GM21529 (cell line): ENCODE results near the gene CEACAM1.
A peak's percentile ranks its signal among the peaks of the same experiment; 100 is the strongest.
"Not testable (repeated sequence)": the region's sequence is repeated elsewhere in the genome, so short reads cannot be mapped to it uniquely, and the experiment has no call there.

Source experiments
- ATAC-seq: cut with Tn5 transposase; IDR thresholded peaks from one replicate; pipeline ENCODE4 v1.9.1; 2021; ENCODE audit not compliant: unreplicated experiment

Gene CEACAM1

GRCh38 chr19:42512743-42513304 is 15.5 kb downstream of the CEACAM1 start:
- peak; percentile 78 for ATAC-seq

DNA sequence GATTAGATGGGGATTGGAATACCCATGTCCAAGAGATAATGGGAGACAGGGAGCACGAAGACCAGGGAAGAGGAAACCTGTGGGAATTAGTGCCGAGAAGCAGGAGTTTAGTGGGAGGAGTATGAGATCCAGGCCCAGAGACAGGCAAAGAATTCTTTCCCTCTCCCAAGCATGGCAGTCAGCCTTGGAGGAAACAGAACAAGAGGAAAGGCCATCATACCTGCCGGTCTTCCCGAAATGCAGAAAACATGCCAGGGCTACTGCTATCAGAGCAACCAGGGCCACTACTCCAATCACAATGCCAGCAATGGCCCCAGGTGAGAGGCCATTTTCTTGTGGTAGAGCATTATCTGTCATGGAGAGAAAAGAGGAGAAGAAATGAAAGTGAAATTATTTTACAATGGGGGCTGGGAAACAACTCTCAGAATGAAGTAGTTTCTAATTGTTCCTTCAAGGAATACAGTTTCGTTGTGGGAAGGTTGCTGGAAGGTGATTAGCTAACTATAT is 16.1 kb downstream of the CEACAM1 start:
- ATAC-seq: no peak

DNA sequence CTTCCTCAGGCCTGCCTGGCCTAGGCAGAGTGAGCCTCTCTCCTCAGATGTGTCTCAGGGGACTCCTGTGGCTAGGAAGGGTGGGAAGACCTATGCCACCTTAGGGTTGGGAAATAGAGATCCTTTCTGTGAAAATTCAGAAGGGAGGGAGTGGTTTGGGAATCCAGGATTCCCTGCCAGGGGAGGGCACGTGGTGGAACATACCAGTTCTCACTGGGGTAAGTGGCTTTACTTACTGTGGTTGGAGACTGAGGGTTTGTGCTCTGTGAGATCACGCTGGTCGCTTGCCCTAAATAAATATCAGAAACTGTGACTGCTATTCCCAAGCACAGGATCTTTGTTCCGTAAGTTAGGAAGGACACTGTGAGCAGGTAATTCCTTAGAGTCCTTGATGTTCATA is 16.9 kb downstream of the CEACAM1 start:
- ATAC-seq: no peak

GRCh38 chr19:42508892-42509444 is 19.3 kb downstream of the CEACAM1 start:
- no peak for ATAC-seq

DNA sequence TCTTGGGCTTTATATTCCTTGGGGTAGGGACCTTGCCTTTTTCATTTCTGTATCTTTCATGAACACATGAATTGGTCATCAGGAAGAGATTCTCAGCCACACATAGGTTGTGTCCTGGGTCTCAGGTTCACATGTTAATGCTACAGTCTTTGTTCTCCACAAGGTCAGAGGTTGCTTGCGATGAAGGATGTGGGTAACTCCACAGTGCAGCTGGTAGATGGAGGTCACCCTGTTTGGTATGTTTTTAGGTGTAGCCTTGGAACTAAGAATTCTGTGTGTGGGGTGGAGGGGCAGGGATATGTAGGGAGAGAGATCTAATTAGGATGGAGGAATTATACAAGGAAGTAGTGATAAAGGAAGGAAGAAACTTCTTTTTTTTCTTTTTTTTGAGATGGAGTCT is 23.2 kb downstream of the CEACAM1 start:
- ATAC-seq: no peak

DNA sequence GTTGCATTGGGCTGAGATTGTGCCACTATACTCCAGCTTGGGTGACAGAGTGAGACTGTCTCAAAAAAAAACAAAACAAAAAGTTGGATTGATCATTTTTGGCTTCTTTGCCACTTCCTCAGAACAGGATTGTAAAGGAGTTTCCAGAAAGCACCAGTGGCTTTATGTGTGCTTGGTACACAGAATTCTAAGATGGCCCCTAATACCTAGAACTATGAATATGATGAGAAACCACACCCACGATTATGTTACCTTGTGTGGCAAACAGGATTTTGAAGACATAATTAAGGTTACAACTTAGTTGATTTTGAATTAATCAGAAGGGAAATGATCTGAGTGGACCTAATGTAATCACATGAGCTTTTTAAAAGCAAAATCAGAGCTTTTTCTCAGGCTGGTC is 26.5 kb downstream of the CEACAM1 start:
- ATAC-seq: no peak

GRCh38 chr19:42501243-42501642 is 27.0 kb downstream of the CEACAM1 start:
- ATAC-seq: not testable (repeated sequence)

- ATAC-seq: no peak
Observed at GRCh38 chr19:42498169-42498757, 30.0 kb downstream of the CEACAM1 start.

DNA sequence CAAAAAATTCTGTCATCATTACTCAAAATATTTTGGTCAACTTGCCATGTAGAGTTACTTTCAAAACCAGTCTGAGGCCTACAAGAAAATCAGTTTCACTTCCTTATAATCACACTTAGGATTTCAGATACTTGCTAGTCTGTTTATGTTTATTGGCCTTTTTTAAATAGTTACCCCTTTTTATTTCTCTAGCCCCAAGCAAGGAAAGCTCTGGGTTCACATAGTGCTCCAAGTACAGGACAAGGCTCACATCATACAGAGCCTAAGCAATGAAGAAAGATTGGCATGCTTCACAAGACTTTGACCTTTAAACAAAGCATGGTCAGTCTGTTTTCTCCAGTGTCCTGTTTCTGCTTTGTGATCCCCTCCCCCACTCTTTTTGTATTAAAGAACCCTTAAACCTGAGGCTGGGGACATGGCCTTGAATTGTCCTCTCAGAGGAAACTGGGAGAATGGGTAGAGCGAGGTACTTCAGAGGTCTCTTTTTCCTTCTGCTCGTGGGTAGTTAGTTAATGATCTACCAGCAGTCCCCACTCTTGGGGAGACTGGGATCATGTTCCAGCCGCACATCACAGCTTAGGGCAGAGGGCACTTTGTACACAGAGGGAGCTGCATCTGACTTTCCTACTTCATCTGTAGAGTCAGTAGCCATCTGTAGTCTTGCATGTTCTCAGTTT is 30.7 kb downstream of the CEACAM1 start:
- no peak for ATAC-seq

DNA sequence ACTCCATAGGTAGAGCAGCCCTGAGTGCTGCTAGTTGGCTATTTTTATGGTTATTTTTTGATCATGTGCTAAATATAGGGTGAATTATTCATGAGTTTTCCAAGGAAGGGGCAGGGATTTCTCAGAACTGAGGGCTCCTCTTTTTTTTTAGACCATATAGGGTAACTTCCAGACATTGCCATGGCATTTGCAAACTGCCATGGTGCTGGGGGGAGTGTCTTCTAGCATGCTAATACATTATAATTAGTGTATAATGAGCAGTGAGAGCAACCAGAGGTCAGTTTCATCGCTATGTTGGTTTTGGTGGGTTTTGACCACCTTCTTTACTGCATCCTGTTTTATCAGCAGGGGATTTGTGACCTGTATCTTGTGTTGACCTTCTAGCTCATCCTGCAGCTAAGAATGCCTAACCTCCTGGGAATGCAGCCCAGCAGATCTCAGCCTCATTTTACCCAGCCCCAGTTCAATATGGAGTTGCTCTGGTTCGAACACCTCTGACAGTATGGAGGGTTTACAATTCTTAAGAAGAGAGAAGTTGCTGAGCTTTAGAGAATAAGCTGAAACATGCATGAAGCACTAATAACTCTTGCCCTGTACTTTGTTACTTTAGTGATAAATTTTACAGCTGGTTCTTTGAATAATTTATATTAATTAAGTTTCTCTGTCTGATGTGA is 31.7 kb downstream of the CEACAM1 start:
- ATAC-seq: no peak

- no peak for ATAC-seq
Observed at GRCh38 chr19:42495663-42496062, 32.6 kb downstream of the CEACAM1 start.

DNA sequence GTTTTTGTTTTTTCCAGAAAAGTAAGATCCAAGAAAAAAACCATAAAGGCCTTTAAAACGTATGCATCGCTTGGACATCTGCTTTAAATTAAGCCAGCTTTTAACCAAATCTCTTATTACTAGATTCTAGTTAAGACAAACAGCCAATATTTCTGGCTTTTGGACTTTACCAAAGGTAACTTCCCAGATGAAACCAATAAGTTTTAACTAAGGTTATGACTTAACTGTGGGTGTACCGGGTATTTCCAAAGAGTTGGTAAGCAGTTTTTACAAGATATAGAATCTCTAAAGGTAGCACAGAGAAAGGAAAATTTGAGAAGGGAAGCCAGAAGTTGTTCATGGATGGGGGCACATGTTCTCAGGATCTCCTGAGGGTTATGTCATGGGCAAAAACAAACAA is 34.0 kb downstream of the CEACAM1 start:
- ATAC-seq: no peak

DNA sequence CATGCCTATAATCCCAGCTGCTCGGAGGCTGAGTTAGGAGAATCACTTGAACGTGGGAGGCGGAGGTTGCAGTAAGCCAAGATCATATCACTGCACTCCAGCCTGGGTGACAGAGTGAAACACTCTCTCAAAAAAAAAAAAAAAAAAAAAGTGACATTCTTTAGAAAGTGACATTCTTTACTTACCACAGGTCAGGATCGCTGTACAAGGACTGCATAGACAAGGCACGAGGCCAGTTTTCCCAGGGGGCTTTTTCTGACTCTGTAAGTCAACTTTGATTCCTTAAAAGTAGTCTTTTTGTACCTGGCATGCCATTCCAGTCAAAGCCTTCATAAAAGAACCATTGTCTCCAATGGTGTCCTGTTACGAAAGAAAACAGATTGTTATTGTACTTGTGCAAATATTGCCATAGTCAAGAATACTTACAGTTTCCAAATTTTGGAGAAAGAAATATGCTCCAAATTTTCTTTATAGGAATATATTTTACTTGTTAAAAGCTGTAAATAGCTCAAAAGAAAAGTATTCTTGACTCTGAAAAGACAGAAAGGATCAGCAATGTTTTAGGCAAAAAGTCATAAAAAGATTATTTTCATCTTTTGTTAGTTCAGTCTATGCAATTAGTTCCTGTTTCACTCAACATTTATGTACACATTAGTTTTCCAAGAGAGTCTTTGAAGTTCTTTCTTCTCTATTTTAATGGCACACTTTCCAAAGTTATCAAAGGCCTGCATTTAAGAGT is 39.3 kb downstream of the CEACAM1 start:
- ATAC-seq: no peak

DNA sequence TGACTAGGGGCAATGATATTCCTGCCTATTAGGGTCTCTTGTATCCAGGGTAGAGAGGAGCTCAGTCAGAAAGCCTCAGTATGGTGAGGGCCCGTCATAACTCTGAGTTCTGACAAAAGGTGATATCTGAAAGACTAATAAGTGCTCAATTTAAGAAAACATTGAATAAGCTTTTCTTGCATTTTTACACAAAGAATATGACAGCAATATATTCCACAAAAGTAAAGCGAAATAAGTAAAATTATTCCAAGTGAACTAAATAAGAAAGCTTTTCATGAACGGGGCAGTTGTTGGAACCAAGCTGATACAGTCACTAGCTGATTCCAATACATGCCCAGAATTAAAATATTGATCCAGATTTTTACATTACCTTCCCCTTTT is 40.5 kb downstream of the CEACAM1 start:
- no peak for ATAC-seq

DNA sequence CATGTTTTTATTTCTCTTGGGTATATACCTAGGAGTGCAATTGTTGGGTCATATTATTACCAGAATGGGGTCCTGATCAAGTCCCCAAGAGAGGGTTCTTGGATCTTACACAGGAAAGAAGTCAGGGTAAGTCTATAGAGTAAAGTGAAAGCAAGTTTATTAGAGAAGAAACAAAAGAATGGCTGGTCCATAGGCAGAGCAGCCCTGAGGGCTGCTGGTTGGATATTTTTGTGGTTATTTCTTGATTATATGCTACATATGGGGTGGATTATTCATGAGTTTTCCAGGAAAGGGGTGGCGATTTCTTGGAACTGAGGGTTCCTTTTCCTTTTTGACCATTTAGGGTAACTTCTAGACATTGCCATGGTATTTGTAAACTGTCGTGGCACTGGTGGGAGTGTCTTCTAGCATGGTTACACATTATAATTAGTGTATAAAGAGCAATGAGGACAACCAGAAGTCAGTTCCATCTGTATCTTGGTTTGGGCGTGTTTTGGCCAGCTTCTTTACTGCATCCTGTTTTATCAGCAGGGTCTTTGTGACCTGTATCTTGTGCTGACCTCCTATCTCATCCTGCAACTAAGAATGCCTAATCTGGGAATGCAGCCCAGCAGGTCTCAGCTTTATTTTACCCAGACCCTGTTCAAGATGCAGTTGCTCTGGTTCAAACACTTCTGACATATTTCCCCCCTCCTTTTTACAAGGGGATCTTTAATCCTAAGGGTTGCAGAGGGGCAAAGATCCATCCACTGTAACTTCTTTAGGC is 41.1 kb downstream of the CEACAM1 start:
- no peak for ATAC-seq

DNA sequence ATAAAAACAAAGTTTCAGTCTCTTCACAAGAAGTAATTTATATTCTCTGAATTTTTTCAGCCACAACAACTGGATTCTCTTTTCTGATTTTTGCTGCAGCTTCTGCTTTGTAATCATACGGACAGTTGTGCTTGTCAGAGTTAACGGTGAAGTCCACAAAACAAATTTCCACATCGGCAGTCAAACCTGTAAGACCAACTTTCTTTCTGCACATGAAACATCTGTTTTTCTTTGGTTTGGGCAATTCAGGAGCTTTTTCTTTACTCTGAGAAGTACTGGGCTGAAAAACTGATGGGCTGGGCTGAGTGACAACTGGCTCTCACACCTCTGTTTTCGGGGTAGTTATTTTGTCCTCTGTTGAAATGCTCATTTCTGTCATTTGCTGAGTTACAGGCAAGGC is 43.2 kb downstream of the CEACAM1 start:
- ATAC-seq: not testable (repeated sequence)

- ATAC-seq: no peak
Observed at GRCh38 chr19:42480335-42481095, 47.8 kb downstream of the CEACAM1 start.

DNA sequence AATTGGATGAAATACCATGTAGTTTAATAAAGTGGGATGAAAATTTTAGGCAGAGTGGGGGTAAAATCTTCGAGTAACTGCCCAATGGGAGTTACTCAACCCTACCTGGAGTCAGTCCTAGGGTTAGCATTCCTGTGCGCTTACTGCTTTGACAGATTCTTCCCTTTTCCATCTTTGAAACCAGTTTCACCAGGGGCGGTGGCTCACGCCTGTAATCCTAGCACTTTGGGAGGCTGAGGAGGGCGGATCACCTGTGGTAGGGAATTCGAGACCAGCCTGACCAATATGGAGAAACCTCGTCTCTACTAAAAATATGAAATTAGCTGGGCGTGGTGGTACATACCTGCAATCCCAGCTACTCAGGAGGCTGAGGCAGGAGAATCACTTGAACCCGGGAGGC is 48.5 kb downstream of the CEACAM1 start:
- ATAC-seq: no peak

DNA sequence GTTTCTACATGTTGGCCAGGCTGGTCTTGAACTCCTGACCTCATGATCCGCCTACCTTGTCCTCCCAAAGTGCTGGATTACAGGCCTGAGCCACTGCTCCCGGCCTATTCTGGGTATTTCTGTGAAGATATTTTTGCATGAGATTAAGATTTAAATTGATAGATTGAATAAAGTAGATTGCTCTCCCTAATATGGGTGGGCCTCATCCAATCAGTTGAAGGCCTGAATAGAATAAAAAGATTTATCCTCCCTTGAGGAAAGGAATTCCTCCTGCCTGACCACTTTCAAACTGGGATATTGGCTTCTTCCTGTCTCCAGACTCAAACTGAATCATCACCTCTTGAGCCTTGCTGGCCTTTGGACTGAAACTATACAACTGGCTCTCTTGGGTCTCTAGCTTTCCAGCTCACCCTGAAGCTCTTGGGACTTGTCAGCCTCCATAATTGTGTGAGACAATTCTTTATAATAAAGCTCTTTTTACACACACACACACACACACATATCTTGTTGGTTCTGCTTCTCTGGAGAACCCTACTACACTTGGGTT is 49.4 kb downstream of the CEACAM1 start:
- ATAC-seq: no peak
